PC-9 (cell line): ENCODE data around the gene KRT6C.

ENCODE experiments used
- EZH2 ChIP-seq: fragments of 200-600 bp; sonication (generic); IDR thresholded peaks from 2 replicates; pipeline ENCODE4 v1.8.0; 2017; ENCODE audit warnings: antibody characterized with exemption, low read depth
- TF ChIP-seq, protein P1 (sequence below): fragments of 200-600 bp; sonication (generic); conservative IDR thresholded peaks from 2 replicates; pipeline ENCODE4 v1.6.1; 2017; ENCODE audit warnings: mixed run types, antibody characterized with exemption, mild to moderate bottlenecking, moderate library complexity

DNA sequence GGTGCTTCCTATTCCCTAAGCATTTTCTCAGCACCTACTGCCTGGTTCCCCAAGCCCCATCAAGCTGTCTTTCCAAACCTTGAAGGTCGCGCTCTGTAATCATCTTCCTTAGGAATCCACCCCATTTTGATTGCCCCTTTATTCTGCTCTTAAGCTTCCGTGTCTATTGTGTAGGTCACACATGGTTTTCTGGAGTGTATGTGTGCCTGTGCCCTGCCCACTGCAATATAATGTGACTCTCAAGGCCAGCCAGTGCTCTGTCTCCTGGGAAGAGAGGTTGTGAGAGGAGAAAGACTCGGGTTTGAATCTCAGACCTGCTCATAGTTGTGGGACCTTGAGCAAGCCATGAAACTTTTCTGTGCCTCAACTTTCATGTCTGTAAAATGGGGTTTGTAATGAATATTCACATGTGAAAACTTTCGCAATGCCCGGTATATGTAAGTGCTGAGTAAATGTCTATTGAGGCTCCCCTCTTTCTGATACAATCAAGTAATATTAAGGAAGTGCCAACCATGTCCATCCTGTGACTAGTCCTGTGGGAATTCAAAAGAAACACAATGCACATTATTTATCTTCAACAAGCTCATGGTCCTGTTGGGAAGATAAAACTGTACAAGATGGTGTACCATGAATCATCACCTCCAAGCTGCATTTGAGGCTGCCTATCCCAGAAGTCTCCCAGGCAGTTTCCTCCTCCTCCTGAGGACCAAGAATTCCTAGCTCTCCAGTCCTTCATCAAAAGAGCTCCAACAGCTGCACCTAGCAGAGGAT lies 38.7 kb downstream of the KRT6C start:
- TF ChIP-seq EZH2 = no peak
- TF ChIP-seq, protein P1, sequence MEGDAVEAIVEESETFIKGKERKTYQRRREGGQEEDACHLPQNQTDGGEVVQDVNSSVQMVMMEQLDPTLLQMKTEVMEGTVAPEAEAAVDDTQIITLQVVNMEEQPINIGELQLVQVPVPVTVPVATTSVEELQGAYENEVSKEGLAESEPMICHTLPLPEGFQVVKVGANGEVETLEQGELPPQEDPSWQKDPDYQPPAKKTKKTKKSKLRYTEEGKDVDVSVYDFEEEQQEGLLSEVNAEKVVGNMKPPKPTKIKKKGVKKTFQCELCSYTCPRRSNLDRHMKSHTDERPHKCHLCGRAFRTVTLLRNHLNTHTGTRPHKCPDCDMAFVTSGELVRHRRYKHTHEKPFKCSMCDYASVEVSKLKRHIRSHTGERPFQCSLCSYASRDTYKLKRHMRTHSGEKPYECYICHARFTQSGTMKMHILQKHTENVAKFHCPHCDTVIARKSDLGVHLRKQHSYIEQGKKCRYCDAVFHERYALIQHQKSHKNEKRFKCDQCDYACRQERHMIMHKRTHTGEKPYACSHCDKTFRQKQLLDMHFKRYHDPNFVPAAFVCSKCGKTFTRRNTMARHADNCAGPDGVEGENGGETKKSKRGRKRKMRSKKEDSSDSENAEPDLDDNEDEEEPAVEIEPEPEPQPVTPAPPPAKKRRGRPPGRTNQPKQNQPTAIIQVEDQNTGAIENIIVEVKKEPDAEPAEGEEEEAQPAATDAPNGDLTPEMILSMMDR = no peak
